NB4 (cell line): ENCODE data around the gene ATXN2.

Experiments used
- DNase-seq: peaks from one replicate; pipeline ENCODE4 v3.0.0; 2010; ENCODE audit warnings: low read depth
- H3K4me3 ChIP-seq: one replicate; pipeline ENCODE4 v1.5.1; 2011; ENCODE audit warnings: mild to moderate bottlenecking, low read depth, low read length, moderate library complexity
- MAX ChIP-seq: IDR thresholded peaks from 2 replicates; pipeline ENCODE4 v1.6.1; 2011; ENCODE audit warnings: low read depth, low read length
- MYC ChIP-seq: IDR thresholded peaks from 2 replicates; pipeline ENCODE4 v1.6.1; 2011; ENCODE audit warnings: low read depth, low read length
- POLR2A ChIP-seq: IDR thresholded peaks from 2 replicates; pipeline ENCODE4 v1.6.1; 2011; ENCODE audit warnings: mild to moderate bottlenecking; ENCODE audit not compliant: insufficient read length; ENCODE audit errors: extremely low read depth
- TF ChIP-seq, protein P1 (sequence below): IDR thresholded peaks from one replicate; pipeline ENCODE4 v1.5.1; 2012; ENCODE audit warnings: low read depth, low read length

The ATXN2 gene

DNA sequence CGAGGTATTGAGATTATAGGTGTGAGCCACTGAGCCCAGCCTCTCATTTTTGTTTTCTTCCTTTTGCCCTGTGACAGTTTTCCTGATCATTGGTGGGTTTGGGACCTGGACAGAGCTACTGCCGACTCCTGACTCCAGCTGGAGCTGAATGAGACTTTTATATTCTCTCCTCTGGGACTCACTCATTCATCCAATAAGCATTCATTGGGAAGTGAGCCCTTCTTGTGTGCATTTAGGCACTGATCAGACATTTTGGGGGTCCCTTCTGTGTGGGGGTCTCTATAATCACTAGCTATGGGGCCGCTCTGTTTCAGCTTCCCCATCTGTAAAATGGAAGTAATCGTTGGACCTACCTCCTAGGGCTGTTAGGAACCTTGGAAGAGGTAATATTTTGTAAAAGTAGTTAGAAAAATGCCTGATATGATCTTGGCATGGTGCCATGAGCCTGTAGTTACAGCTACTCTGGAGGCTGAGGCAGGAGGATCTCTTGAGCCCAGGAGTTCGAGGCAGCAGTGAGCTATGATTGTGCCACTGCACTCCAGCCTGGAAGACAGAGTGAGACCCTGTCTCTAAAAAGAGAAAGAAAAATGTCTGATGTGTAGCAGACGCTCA is 186.2 kb downstream of the ATXN2 start:
- TF ChIP-seq MYC, result no peak
- TF ChIP-seq MAX, result no peak
- TF ChIP-seq, protein P1, sequence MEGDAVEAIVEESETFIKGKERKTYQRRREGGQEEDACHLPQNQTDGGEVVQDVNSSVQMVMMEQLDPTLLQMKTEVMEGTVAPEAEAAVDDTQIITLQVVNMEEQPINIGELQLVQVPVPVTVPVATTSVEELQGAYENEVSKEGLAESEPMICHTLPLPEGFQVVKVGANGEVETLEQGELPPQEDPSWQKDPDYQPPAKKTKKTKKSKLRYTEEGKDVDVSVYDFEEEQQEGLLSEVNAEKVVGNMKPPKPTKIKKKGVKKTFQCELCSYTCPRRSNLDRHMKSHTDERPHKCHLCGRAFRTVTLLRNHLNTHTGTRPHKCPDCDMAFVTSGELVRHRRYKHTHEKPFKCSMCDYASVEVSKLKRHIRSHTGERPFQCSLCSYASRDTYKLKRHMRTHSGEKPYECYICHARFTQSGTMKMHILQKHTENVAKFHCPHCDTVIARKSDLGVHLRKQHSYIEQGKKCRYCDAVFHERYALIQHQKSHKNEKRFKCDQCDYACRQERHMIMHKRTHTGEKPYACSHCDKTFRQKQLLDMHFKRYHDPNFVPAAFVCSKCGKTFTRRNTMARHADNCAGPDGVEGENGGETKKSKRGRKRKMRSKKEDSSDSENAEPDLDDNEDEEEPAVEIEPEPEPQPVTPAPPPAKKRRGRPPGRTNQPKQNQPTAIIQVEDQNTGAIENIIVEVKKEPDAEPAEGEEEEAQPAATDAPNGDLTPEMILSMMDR, result no peak
- TF ChIP-seq POLR2A, result no peak
- no peak for DNase-seq
- H3K4me3 ChIP-seq, result no peak overlapping the region

DNA sequence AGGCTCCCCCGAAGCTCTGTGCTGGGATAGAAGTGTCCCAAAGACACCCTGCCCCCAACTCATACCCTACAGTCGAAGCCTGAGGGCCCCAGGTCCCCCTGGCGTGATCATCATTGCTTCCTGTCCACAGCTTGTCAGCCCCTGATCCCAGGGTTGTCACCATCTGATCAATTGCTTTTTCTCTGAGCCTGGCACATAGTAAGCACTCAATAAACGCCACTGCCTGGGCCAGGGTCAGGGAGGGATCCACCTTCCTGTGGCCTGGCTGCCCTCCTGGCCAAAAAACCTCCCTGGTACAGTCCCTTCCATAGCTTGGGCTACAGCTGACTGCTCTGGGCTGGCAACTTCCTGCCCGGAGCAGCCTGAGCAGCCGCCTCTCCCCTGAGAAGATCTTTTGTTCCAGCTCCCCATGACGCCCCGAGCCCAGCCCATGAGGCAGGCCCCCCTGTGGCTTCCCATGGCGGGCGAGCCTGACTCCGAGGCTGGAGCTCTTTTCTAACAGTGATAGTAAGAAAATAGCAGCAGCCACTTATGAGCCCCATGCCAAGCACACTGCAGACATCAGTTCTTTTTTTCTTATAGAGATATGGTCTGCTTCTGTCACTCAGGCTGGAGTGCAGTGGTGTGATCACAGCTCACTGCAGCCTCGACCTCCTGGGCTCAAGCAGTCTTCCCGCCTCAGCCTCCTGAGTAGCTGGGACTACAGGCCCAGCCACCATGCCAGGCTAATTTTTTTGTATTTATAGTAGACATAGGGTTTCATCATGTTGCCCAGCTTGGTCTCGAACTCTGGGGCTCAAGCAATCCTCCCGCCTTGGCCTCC is 186.9 kb downstream of the ATXN2 start:
- peak overlapping the region; percentile 37 for H3K4me3 ChIP-seq
- peak; percentile 81 for DNase-seq
- 0 out of 2 replicates have a peak, but pooled peaks have one; percentile 43 for TF ChIP-seq MAX
- TF ChIP-seq, protein P1, result no peak
- TF ChIP-seq MYC, result peak; percentile 44; the same call in 1 of the 2 replicates

- TF ChIP-seq, protein P1, result no peak
- TF ChIP-seq POLR2A (no peak), MAX (no peak), MYC (no peak)
- no peak for DNase-seq
- H3K4me3 ChIP-seq, result peak overlapping the region; percentile 37
Measured at GRCh38 chr12:111411185-111411764, 187.8 kb downstream of the ATXN2 start.

- TF ChIP-seq MYC (no peak), MAX (no peak), POLR2A (no peak)
- TF ChIP-seq, protein P1, result no peak
- peak; percentile 45 for DNase-seq
- peak overlapping the region; percentile 52 for H3K4me3 ChIP-seq
Measured at GRCh38 chr12:111410431-111411184, 188.5 kb downstream of the ATXN2 start.

GRCh38 chr12:111409780-111410430 is 189.2 kb downstream of the ATXN2 start:
- peak overlapping the region; percentile 93 for H3K4me3 ChIP-seq
- peak; percentile 100 for DNase-seq
- TF ChIP-seq MYC, result peak; percentile 47; the same call in 1 of the 2 replicates
- TF ChIP-seq MAX, result peak; percentile 78; the same call in 1 of the 2 replicates
- TF ChIP-seq, protein P1, result no peak
